GM18873 (cell line): ENCODE data around the gene POLR3H.
"Not testable (repeated sequence)": the region's sequence is repeated elsewhere in the genome, so short reads cannot be mapped to it uniquely, and the experiment has no call there.

Experiments
- ATAC-seq: cut with Tn5 transposase; IDR thresholded peaks from one replicate; pipeline ENCODE4 v1.9.1; 2021; ENCODE audit warnings: mild to moderate bottlenecking, moderate library complexity, moderate number of reproducible peaks; ENCODE audit not compliant: unreplicated experiment, low FRiP score

The POLR3H gene, protein sequence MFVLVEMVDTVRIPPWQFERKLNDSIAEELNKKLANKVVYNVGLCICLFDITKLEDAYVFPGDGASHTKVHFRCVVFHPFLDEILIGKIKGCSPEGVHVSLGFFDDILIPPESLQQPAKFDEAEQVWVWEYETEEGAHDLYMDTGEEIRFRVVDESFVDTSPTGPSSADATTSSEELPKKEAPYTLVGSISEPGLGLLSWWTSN

DNA sequence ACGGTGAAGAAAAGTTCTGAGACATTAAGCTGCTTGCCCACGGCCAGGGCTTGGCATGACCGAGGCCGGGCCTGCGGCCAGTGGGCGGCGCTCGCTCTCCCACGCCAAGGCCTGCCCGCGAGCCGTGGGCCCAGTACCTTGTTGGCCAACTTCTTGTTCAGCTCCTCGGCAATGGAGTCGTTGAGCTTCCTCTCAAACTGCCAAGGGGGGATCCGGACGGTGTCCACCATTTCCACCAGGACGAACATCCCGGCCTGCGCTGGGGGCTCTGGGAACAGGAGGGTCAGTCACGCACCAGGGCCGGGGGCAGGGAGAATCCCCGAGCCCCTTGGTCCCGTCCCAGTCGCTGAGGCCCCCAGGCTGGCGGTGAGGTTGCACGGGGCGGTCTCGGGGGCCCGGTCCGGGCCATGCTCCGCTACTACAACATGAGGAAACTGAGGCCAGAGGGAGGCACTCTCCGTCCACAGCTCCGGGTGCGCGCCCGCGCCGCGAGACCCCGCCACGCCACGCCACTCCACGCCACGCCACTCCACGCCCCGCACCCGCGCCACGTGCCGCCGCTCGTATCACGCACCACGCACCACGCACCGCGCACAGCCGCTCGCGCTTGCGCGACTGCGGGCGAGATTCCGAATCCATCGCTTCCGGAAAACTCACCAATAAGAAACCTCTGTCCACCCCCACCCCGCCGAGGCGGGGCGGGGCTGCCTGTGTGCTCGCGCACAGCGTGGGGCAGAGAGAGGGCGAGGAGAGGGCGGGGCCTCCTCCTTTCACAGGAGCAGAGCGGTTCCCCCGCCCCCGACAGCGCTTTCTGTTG is at the start of gene POLR3H:
Gene POLR3H (minus strand): TSS at position 617 of the 817 bp plus-strand sequence. CDS start 369 bp downstream, at position 248.
- ATAC-seq: peak; percentile 65

DNA sequence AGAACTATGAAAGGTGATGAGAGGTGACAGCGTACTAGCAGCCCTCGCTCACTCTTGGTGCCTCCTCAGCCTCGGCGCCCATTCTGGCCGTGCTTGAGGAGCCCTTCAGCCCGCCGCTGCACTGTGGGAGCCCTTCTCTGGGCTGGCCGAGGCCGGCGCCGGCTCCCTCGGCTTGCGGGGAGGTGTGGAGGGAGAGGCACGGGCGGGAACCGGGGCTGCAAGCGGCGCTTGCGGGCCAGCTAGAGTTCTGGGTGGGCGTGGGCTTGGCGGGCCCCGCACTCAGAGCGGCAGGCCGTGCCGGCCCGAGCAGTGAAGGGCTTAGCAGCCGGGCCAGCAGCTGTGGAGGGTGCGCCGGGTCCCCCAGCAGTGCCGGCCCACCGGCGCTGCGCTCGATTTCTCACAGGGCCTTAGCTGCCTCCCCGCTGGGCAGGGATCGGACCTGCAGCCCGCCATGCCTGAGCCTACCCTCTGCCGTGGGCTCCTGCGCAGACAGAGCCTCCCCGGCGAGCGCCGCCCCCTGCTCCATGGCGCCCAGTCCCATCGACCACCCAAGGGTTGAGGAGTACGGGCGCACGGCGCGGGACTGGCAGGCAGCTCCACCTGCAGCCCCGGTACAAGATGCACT is 49.2 kb upstream of the POLR3H start:
- ATAC-seq: not testable (repeated sequence)

DNA sequence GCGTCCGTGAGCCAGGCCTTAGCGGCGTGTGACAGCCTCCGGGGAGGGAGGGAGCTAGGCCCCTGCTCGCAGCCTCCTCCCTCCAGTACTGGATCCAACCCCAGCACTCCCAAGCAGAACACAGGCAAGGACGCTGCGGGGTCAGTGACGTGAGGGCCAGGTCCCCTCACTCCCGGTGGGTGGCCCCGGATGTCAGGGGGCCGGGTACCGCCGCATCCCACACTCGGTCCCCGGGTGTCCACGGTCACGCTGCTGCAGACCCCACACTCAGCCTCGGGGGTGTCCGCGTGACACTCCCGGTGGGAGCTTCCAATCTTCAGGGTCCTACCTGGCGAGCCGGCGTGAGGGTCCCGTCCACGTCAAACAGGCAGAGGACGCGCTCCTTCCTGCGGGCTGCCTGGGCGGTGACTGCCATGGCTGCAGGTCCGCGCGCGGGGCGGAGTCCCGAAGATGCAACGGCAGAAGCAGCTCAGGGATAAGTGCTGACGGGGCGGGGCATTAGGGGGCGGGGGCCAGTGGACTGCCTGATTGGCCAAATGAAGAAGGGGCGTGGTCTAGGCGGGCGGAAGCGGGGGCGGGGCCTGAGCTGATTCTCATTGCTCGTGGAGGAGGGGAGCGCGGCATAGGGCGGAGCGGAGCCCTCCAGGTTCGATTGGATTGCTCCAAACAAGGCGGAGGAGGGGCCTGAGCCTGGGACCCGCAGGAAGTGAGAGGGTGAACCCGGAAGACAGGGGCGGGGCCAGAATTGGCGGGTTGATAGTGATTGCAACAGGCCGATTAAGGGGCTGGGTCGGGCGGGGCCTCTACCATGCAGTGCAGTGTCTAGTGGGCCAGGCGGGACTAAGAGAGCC is 45.3 kb upstream of the POLR3H start, which contains the start of gene PMM1:
Gene PMM1 (minus strand): TSS at position 450 of the 851 bp plus-strand sequence. CDS start 35 bp downstream, at position 415.
- peak; percentile 74 for ATAC-seq

DNA sequence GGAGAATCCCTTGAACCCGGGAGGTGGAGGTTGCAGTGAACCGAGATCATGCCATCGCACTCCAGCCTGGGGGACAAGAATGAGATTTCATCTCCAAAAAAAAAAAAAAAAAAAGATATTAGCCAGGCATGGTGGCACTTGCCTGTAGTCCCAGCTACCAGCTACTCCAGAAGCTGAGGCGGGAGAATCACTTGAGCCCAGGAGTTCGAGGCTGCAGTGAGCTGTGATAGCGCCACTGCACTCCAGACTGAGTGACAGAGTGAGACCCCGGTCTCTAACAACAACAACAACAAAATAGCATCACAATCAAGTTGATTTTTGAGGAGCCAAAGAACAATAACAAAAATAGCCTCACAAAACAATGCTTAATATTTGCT is 43.1 kb upstream of the POLR3H start:
- no peak for ATAC-seq

DNA sequence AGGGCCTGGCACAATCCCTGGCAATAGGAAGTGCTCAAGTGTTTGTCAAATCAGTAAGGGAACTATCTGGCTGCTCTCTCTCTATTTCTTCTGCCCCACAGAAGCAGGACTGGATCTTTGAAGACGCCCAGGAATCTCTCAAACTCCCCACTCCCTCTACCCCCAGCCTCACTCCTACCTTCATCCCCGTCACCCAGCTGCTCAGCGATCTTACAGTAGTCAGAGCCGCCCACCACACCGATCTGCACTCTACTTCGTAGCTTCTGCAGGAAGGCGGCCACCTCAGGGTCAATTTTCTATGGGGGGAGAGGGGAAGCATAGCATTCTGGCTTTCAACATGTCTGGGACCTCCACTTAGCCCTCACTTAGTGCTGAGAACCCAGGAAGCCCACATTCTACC is 41.6 kb upstream of the POLR3H start:
- ATAC-seq: no peak

DNA sequence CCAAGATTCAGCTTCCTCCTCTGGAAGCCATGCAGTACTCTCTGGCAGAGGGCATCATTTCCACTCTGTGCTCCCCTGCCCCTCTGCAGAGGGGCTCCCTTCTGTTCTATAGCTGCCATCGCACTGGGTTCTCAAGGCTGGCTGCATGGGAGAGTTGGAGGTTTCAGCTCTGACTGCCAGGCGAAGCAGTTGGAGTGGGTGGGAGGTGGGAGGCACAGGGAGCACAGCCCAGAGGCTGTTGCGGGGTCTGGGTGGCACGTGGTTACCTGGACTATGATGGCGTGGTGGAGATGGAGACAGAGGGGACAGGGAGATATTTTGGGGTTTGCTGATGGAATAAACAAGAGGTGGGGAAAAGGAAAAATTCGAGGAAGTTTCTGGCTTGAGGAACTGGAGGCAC is 40.6 kb upstream of the POLR3H start:
- ATAC-seq: no peak

DNA sequence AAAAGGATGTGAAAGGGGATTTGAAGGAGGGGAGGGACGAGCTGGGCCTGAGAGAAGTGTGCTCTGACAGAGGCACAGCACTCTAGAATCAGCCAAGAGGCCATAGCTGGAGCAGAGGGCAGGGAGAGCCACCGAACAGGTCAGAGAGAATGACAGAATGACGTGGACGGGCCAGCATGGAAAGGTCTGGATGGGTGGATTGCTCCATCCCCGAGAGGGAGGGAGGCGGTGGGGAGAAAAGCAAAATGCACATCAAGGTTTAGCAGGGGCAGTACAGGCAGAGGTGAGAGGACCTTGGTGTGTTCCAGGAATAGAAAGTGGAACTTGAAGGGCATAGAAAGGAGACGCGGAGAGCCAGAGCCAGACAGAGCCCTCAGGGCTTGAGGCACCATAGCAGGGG is 38.4 kb upstream of the POLR3H start:
- no peak for ATAC-seq

DNA sequence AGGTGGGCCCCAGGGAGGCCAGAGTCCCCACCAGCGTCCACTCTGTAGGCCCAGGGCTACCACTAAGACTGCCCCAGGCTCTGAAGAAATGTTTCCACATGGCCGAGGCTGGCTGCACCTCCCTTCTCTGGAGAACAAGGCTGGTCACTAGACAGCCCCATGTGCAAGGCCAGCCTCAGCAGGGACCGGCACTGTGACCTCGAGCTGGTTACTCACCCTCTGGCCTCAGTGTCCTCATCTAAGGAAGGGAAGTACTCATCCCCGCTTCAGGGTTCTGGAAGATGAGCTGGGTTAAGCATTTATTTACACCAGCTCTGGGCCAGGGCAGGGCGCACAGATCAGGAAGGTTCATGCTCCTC is 35.7 kb upstream of the POLR3H start:
- no peak for ATAC-seq

DNA sequence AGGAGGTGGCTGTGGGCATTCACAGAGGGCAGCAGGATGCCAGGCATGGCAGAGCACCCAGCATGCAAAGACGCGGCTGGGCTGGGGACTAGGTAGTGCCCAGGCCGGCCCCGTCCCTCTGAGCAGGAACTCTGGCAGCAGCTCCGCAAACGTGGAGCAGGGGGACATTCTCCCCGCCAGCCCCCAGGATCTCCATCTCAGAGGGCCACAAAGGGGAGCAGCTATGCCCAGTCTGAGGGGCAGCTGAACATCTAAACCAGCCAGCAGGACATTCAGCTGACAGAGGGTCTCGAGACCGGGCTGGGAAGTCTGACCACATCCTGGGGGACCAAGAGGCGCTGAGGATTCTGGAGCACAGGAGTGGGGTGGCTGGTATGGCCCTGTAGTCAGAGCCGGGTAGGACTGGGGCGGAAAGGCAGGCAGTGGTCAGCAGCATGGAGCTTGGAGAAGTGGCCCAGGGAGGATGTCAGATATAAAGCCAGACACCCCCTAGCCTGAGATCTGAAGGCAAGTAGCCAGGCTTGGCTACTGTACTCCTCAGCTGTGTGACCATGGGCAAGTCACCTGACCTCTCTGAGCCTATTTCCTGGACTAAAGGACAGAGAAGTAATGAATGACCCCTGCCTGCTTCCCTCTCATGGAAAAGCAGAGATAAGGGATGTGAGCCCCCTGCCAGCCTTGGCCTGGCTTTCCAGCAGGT is 35.2 kb upstream of the POLR3H start:
- no peak for ATAC-seq

DNA sequence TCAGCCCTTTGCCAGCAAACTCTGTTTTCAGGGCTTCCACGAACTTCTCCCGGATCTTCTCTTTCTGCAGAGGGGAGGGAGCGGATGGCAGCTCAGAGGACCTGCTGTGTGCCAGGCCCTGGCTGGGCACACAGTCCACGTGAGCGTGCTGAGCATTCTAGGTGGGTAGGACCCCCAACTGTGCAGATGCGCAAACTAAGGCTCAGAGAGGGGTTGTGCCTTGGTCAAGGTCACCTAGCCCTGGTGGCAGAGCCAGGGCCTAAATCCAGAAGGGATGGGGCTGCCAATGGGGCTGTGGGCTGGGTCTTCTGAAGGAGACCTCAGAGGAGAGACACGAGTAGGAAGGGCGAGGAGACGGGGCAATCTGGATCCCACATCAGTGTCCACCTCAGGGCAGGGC is 34.5 kb upstream of the POLR3H start:
- no peak for ATAC-seq

DNA sequence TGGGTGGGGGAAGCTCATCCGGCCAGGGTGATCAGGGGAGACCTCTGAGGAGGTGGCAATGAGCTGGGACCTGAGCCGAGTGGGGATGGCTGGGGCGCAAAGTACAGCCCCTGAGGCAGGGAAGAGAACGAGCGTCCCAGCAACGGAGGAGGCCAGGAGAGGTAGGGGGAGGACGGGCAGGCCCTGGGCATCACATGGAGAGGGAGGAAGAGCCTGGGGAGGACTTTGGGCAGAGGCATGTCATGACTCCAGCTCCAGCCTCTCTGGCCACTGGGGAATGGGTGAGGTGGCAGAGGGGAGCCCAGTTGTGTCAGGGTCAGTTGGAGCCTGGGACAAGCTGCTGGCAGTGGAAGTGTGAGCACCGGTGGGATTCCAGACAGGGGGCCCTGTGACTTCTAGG is 33.8 kb upstream of the POLR3H start:
- ATAC-seq: no peak

DNA sequence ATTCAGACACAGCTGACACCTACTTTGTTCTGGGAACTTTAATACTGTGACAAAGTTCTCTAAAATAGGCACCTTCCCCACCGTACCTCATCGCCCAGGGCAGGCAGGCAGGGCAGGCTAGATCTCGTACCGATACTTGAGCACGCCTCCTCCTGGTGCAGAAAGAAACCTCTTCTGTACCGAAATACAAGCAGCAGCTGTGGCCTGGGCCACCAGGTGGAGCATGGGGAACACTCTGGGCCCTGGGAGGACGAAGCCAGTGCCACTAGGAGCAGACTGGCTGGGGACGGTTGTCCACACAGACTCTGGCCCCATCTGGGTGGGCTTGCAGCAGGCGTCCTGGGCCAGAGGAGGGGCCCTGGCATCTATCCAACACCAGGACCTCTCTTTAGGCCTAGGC is 32.6 kb upstream of the POLR3H start:
- no peak for ATAC-seq

DNA sequence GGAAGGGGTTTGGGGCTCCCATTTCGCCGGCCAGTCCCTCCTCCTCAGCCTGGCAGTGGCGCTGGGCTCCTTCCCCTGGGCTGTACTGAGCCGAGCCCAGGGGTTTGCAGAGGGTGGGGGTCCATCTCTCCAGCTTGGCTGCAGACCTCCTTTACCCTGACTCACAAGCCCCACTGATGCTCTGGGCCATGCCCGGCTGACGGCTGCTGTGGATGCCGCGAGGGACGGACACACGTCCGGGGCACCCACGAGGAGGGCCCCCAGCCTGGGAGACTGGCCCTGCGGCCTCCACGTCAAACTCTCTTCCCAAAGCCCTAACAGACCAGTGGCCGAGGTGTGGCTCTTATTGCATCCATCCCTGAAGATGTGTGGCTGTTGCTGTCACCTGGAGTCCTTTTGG is 31.3 kb upstream of the POLR3H start:
- ATAC-seq: no peak

DNA sequence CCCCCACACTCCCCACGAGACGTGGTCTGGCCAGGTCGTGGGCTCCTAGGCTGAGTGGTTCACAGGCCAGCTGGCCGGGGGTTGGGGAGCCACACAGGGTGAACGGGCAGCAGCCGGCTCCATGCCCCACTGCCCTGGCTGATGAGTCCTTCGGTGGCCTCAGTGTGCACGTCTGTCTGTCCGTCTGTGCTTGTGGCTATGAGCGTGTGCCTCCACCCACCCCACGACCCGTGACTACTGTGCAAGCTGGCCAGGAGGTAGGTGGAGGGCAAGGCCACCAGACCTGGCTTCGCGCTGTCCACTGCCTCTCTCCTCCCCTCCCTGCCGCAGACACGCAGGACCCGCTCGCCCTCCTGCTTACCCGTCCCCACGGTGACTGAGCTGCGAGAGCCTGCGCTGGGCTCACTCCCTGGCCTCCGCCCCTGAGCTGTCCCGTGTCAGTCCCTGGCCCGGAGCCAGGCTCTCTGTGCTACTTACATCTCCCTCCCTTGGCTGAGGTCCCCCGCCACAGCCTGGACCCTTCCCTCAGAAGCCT is 30.6 kb upstream of the POLR3H start:
- no peak for ATAC-seq

DNA sequence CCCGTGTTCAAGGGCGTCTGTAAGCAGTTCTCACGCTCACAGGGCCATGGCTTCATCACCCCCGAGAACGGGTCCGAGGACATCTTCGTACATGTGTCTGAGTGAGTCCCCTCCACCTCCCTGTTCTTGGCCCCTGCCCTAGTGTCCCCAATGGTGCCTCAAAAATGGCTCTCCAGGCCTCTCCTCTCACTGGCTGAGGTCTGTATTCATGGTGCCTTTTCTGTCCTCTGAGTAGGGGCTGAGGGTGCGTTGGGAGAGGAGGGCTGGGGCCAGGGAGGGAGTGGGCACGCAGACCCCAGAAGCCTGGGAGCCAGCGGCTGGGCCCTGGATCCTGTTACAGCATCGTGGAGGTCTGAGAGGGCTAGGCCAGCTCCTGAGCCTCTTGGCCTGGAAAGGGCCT is 29.4 kb upstream of the POLR3H start:
- no peak for ATAC-seq

DNA sequence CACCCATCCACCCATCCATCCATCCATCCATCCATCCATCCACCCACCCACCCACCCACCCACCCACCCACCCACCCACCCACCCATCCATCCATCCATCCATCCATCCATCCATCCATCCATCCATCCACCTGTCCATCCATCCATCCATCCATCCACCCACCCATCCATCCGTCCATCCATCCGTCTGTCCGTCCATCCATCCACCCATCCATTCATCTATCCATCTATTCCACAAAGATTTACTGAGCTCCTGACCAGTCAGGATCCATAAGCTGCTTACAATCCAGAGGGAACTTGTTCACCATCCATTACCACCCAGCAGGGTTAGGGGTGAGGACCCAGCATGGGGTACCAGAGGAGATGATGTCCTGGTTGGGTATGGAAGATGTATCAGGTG is 28.0 kb upstream of the POLR3H start:
- not testable (repeated sequence) for ATAC-seq

DNA sequence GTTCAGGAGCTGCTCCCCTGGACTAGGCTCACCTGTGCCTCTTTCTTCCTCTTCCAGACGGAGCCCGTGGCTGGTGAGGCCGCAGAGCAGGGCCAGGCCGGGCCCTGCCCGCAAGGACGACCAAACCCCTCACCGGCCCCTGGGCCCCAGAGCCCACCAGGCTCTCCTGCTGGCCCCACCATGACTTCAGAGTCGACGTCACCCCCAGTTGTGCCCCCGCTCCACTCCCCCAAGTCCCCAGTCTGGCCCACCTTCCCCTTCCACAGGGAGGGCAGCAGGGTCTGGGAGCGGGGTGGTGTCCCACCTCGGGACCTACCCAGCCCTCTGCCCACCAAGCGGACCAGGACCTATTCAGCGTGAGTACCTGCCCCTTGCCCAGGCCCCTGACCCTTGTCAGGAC is 27.5 kb upstream of the POLR3H start:
- no peak for ATAC-seq

DNA sequence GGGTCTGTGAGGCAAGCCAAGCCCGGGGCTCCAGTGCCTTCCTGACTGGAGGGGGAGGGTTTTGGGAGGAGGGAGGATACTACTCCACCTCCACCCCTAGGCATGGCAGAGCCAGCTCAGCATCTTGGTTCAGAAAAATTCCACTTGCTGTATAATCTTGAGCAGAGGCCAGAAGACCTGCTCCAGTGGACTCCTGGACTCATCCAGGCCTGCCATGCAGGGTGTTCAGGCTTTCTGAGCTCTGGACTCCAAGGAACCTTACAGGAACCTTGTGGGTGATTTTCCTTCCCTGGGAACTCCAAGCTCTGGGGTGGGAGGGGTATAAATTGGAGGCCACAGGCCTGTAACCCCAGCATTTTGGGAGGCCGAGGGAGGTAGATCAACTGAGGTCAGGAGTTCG is 26.0 kb upstream of the POLR3H start:
- no peak for ATAC-seq

DNA sequence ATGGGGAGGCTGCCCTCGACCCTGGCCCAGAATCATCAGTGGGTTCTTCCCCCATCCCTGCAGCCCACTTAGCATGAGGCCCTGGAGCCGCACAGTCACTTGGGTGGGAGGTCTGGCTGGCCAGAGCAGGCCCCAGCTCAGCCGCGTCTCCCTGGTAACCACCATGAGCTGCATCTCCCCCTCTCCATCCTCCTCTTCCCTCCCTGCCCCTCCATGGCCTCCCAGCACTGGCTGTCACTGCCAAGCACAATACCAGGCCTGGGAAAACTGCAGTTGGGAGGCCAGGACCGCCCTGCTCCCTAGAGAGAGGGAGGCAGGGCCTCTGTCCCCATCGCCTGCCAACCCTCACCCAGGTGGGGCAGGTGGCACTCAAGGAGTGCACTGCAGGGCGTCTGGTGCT is 24.5 kb upstream of the POLR3H start:
- ATAC-seq: no peak

DNA sequence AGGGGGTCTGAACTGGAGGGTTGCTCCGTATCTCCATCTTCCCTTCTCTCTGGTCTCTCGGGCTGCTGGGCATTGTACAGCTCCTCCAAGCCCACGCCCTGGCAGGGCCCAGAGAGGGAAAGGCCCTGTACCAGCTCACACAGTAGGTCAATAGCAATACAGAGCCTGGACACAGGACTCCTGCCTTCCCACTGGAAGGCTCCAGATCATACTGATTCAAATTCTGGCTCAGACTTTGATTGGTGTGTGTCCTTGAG is 23.2 kb upstream of the POLR3H start:
- no peak for ATAC-seq
